Stimulated activated naive CD8-positive, alpha-beta T cell treated with anti-CD3 and anti-CD28 coated beads, Interleukin-15, amount 100 ng/mL, for 72 hours (primary cell): Measurements from ENCODE around the gene LCE3A.
"Not testable (repeated sequence)": the region's sequence is repeated elsewhere in the genome, so short reads cannot be mapped to it uniquely, and the experiment has no call there.

Experiments
- ATAC-seq: fragments of 150-1000 bp; cut with Tn5 transposase; 2 replicates; pipeline ENCODE4 v1.10.0; 2021; ENCODE audit warnings: mild to moderate bottlenecking, moderate library complexity
- DNase-seq, 2 donors: peaks; one replicate each; pipeline ENCODE4 v3.0.0; 2021 to 2022
- H3K27ac Mint-ChIP-seq, 2 donors: one replicate each; pipeline ENCODE4 v1.8.0; 2022; ENCODE audit warnings: mild to moderate bottlenecking in 2 of 2, mixed read lengths in 2 of 2, moderate library complexity in 2 of 2
- H3K27me3 Mint-ChIP-seq: one replicate; pipeline ENCODE4 v1.8.0; 2022; ENCODE audit warnings: mixed read lengths
- H3K4me1 Mint-ChIP-seq: one replicate; pipeline ENCODE4 v1.8.0; 2022; ENCODE audit warnings: mild to moderate bottlenecking, mixed read lengths
- H3K4me3 Mint-ChIP-seq, 2 donors: one replicate each; pipeline ENCODE4 v1.8.0; 2022; ENCODE audit warnings: mild to moderate bottlenecking in 2 of 2, mixed read lengths in 2 of 2, moderate library complexity in 1 of 2
- H3K9me3 Mint-ChIP-seq, 2 donors: one replicate each; pipeline ENCODE4 v1.8.0; 2022; ENCODE audit warnings: mixed read lengths in 2 of 2

The LCE3A gene

DNA sequence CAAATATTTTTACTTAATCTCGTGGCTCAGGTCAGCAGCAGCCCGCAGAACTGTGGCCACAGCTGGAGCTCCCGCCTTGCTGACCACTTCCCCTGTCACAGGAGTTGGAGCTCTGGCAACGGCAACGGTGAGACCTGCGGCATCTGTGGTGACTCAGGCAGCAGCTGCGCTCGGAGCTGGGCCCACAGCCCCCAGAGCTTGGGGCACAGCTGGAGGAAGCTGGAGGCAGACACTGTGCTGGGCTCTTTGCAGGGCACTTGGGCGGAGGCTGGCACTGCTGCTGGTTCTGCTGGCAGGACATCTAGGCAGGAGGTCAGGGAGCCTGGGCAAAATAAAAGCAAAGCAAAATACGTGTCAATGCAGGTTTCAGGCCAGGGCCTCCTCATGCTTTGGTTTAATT is at the start of gene LCE3A:
Gene LCE3A (minus strand): TSS at position 301 of the 400 bp plus-strand sequence. CDS start 0 bp downstream, at position 301.
- peak within 1 kb of the TSS in 1 of 2 donors; percentile 13 for H3K27ac Mint-ChIP-seq
- H3K4me1 Mint-ChIP-seq, result no peaks in the 10 kb centered on the region
- H3K4me3 Mint-ChIP-seq, result no peak within 1 kb of the TSS

GRCh38 chr1:152667648-152668047 is 44.7 kb upstream of the LCE3A start:
- ATAC-seq (no peak), DNase-seq (no peak)

More for the DNA sequence above, at the start of gene LCE3A:
- Mint-ChIP-seq H3K9me3 (peaks cover 0 to 17% of the 10 kb centered on the region in 2 donors), H3K27me3 (peaks cover 30% of the 10 kb centered on the region)
- ATAC-seq, result peak; percentile 43
- DNase-seq, result peak in 1 of 2 donors; percentile 9

GRCh38 chr1:152666171-152666570 is 43.3 kb upstream of the LCE3A start:
- not testable (repeated sequence) for H3K9me3 Mint-ChIP-seq, ATAC-seq
- H3K27me3 Mint-ChIP-seq, result peaks cover 29% of the 10 kb centered on the region

More at GRCh38 chr1:152667648-152668047, 44.7 kb upstream of the LCE3A start:
- Mint-ChIP-seq H3K4me1 (no peaks in the 10 kb centered on the region), H3K9me3 (no peaks in the 10 kb centered on the region), H3K4me3 (no peak overlapping the region), H3K27ac (no peak overlapping the region), H3K27me3 (peaks cover 31% of the 10 kb centered on the region)

GRCh38 chr1:152663098-152663497 is 40.2 kb upstream of the LCE3A start, which contains the start of gene LCE2D:
Gene LCE2D (plus strand): TSS chr1:152663380. CDS start chr1:152664106, 726 bp downstream.
- ATAC-seq (no peak), DNase-seq (no peak)
- no peak within 1 kb of the TSS for H3K4me3 Mint-ChIP-seq
- H3K27ac Mint-ChIP-seq, result no peak within 1 kb of the TSS
- H3K27me3 Mint-ChIP-seq, result peaks cover 29% of the 10 kb centered on the region
- H3K9me3 Mint-ChIP-seq, result no peaks in the 10 kb centered on the region
- no peaks in the 10 kb centered on the region for H3K4me1 Mint-ChIP-seq

More at GRCh38 chr1:152666171-152666570, 43.3 kb upstream of the LCE3A start:
- not testable (repeated sequence) for H3K4me1 Mint-ChIP-seq, H3K4me3 Mint-ChIP-seq, DNase-seq, H3K27ac Mint-ChIP-seq

DNA sequence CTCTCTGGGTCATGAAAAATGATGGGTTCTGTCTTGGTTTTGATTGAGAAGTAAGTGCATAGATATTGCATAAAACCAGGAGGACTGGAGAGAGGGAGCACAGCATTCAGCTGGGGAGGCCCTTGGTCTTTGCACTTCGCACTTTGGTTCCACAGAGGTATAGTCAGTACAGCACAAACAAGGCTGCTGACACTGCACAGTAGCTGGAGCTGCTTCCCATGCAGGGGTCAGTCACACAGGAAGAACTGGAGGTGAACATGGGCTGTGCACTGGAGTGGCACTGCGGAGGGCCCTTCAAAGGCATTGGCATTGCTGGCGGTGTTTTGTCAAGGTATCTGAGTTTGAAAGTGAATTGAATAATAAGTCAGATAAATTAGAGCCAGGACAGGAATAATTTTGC is 35.7 kb upstream of the LCE3A start:
- Mint-ChIP-seq H3K9me3 (no peaks in the 10 kb centered on the region), H3K27ac (no peak overlapping the region), H3K4me1 (peaks cover 4% of the 10 kb centered on the region), H3K27me3 (peaks cover 10% of the 10 kb centered on the region), H3K4me3 (no peak overlapping the region)
- DNase-seq (no peak), ATAC-seq (no peak)

GRCh38 chr1:152657677-152658076 is 34.8 kb upstream of the LCE3A start:
- Mint-ChIP-seq H3K4me3 (no peak overlapping the region), H3K4me1 (peaks cover 4% of the 10 kb centered on the region), H3K27ac (no peak overlapping the region), H3K27me3 (peaks cover 11% of the 10 kb centered on the region), H3K9me3 (no peaks in the 10 kb centered on the region)
- DNase-seq, result no peak
- ATAC-seq, result no peak

DNA sequence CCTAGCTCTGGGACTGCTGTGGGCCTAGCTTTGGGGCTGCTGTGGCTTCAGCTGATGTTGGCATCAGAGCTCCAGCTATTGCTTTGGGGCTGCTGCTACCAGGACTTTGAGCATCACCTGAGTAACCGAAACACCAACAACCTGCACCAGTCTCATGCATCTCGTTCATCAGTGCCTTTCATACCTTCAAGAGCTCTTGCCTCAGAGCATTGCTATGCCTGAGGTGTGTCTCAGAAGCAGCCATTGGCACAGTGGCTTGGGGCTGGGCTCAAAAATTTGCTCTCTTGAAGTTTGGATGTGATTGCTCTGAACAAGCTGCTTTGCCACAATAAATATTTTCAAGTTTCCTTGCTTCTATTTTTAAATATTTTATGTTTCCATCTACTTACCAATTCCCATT is 33.6 kb upstream of the LCE3A start:
- no peak overlapping the region for H3K4me3 Mint-ChIP-seq
- peaks cover 4% of the 10 kb centered on the region for H3K4me1 Mint-ChIP-seq
- H3K27me3 Mint-ChIP-seq, result peaks cover 11% of the 10 kb centered on the region
- no peak overlapping the region for H3K27ac Mint-ChIP-seq
- H3K9me3 Mint-ChIP-seq, result no peaks in the 10 kb centered on the region
- DNase-seq (no peak), ATAC-seq (no peak)

GRCh38 chr1:152654110-152654509 is 31.2 kb upstream of the LCE3A start:
- Mint-ChIP-seq H3K27ac (no peak overlapping the region), H3K27me3 (peaks cover 11% of the 10 kb centered on the region), H3K9me3 (no peaks in the 10 kb centered on the region), H3K4me1 (peaks cover 4% of the 10 kb centered on the region), H3K4me3 (no peak overlapping the region)
- ATAC-seq (peak; percentile 43), DNase-seq (peak; percentile 48 to 57)

- no peaks in the 10 kb centered on the region for H3K4me1 Mint-ChIP-seq
- ATAC-seq, result no peak
These were observed 23.8 kb upstream of the LCE3A start for GRCh38 chr1:152646656-152647055.

GRCh38 chr1:152645146-152645545 is 22.2 kb upstream of the LCE3A start:
- no peaks in the 10 kb centered on the region for H3K4me1 Mint-ChIP-seq
- peaks cover 30% of the 10 kb centered on the region for H3K27me3 Mint-ChIP-seq
- no peaks in the 10 kb centered on the region for H3K9me3 Mint-ChIP-seq
- no peak overlapping the region for H3K27ac Mint-ChIP-seq
- no peak overlapping the region for H3K4me3 Mint-ChIP-seq
- DNase-seq (no peak), ATAC-seq (no peak)

More at GRCh38 chr1:152646656-152647055, 23.8 kb upstream of the LCE3A start:
- H3K27ac Mint-ChIP-seq, result no peak overlapping the region
- H3K27me3 Mint-ChIP-seq, result peaks cover 30% of the 10 kb centered on the region
- no peaks in the 10 kb centered on the region for H3K9me3 Mint-ChIP-seq
- no peak overlapping the region for H3K4me3 Mint-ChIP-seq
- DNase-seq, result no peak

- Mint-ChIP-seq H3K27ac (no peak overlapping the region), H3K4me3 (no peak overlapping the region), H3K9me3 (no peaks in the 10 kb centered on the region), H3K27me3 (peaks cover 30% of the 10 kb centered on the region), H3K4me1 (no peaks in the 10 kb centered on the region)
- no peak for DNase-seq
- ATAC-seq, result no peak
These were observed 21.0 kb upstream of the LCE3A start for GRCh38 chr1:152643945-152644344.

DNA sequence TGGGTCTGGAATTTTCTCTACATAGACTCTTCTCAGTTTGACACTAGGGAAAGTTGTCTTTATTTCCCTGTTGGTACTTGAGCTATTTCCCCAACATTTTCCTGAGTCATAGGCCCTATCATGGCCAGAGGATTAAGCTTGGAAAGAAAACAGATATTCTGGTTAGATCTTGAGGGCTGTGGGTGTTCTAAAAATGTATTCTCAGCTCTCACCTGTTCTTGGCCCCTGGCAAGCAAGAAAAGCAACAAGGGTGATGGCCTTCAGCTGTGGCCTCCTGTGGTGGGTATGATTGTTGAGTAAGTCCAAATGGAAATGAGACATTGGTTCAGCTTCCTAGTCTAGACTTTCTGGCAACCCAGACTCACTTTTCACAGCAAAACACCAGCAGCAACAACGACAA is 17.4 kb upstream of the LCE3A start:
- ATAC-seq (no peak), DNase-seq (no peak)
- no peaks in the 10 kb centered on the region for H3K4me1 Mint-ChIP-seq

DNA sequence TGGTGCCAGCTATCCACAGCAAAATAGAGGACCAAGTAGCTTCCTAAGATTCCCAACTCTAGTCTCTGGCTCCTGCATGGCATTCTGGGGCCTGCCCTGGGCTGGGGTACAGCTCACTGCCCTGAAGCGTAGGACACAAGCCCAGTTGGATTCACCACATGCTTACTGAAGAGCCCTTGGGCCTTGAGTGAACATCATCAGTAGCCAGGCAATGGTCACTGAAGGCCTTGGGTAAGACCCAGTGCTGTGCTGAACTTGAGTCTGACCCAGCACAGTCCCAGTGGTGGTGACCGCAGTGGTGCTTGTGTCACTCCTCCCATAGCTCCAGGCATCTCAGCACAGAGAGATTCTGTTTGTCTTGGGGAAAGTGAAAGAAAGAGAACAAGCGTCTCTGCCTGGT is 7.7 kb upstream of the LCE3A start:
- Mint-ChIP-seq H3K9me3 (no peaks in the 10 kb centered on the region), H3K27ac (no peak overlapping the region), H3K27me3 (peaks cover 46% of the 10 kb centered on the region), H3K4me1 (no peaks in the 10 kb centered on the region), H3K4me3 (no peak overlapping the region)
- no peak for DNase-seq
- ATAC-seq, result no peak

More for the DNA sequence above, 17.4 kb upstream of the LCE3A start:
- peaks cover 13% of the 10 kb centered on the region for H3K27me3 Mint-ChIP-seq
- no peak overlapping the region for H3K4me3 Mint-ChIP-seq
- H3K27ac Mint-ChIP-seq, result no peak overlapping the region
- H3K9me3 Mint-ChIP-seq, result no peaks in the 10 kb centered on the region

DNA sequence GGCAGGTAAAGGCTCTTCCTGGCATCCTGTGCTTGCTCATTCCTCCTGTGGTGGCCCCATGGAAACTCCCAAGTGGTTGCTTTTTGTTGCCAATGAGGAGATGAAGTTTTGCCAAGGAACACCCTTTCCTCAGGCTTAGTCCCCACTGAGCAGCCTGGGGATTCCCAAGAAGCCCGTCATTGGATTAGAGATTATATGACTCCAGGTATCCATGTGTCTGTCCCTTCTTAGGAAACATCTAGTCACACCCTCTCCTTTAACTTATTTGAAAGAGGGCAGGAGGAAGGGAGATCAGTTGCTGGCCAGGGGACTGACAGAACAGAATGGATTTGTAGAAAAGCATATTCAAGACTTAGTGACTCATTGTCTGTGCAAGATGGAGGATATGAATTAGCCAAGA is 3.8 kb upstream of the LCE3A start:
- no peaks in the 10 kb centered on the region for H3K9me3 Mint-ChIP-seq
- H3K27me3 Mint-ChIP-seq, result peaks cover 54% of the 10 kb centered on the region
- no peak overlapping the region for H3K4me3 Mint-ChIP-seq
- H3K27ac Mint-ChIP-seq, result no peak overlapping the region
- DNase-seq (no peak), ATAC-seq (no peak)
- no peaks in the 10 kb centered on the region for H3K4me1 Mint-ChIP-seq

DNA sequence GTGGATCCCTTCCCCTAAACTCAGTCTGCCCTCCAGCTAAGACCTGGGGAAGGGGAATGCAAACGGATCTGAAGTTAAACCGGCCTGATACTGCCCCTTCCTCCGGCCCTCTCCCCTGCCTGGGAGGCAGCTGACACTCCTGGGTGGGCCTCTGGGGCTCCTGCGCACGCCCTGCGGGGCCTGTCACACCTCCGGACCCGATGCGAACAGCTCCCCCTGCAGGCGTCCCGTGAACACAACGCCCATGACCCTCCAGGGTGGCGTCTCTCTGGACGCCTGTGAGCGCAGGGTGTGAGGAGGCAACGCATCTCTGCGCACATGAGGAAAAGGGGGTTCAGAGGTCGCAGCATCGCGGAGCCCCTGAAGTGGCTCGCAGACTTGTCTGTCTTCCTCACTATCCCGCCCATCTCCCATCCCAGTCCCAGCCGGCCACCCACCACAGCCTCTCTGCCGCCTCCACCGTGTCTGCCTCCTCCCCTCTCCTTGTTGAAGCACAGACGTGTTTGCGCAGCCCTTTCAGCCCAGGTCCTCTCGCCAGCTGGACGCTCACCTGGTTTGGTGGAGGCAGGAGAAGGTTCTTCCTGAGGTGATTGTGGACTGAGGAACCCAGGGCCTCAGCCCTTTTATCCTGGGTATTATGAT is 421 bp upstream of the LCE3A start:
- ATAC-seq, result peak; percentile 50
- H3K9me3 Mint-ChIP-seq, result peaks cover 0 to 12% of the 10 kb centered on the region in 2 donors
- H3K4me3 Mint-ChIP-seq, result no peak overlapping the region
- no peaks in the 10 kb centered on the region for H3K4me1 Mint-ChIP-seq
- peak; percentile 14 to 21 for DNase-seq
- H3K27ac Mint-ChIP-seq, result no peak overlapping the region
- H3K27me3 Mint-ChIP-seq, result peaks cover 34% of the 10 kb centered on the region

- Mint-ChIP-seq H3K4me1 (no peaks in the 10 kb centered on the region), H3K27me3 (peaks cover 29% of the 10 kb centered on the region), H3K4me3 (no peak overlapping the region), H3K27ac (no peak overlapping the region), H3K9me3 (peaks cover 0 to 23% of the 10 kb centered on the region in 2 donors)
- DNase-seq (no peak), ATAC-seq (no peak)
These were observed 910 bp downstream of the LCE3A start for GRCh38 chr1:152621993-152622392.

GRCh38 chr1:152613511-152613910 is 9.4 kb downstream of the LCE3A start, which contains the start of gene LCE3B:
Gene LCE3B (plus strand): TSS chr1:152613811. CDS start chr1:152613811, 0 bp downstream.
- no peak within 1 kb of the TSS for H3K4me3 Mint-ChIP-seq
- no peak for DNase-seq
- no peak for ATAC-seq
- H3K27ac Mint-ChIP-seq, result no peak within 1 kb of the TSS
- no peaks in the 10 kb centered on the region for H3K27me3 Mint-ChIP-seq
- H3K4me1 Mint-ChIP-seq, result no peaks in the 10 kb centered on the region
- peaks cover 0 to 13% of the 10 kb centered on the region in 2 donors for H3K9me3 Mint-ChIP-seq
